Inferior parietal cortex (tissue), 1 donor: ENCODE results near the gene CTNNBIP1.

Experiments used
- DNase-seq: peaks from one replicate; pipeline ENCODE4 v3.0.0-alpha.2; 2016; ENCODE audit errors: extremely low spot score

Gene CTNNBIP1

GRCh38 chr1:9853249-9853595 is 56.8 kb downstream of the CTNNBIP1 start:
- no peak for DNase-seq

DNA sequence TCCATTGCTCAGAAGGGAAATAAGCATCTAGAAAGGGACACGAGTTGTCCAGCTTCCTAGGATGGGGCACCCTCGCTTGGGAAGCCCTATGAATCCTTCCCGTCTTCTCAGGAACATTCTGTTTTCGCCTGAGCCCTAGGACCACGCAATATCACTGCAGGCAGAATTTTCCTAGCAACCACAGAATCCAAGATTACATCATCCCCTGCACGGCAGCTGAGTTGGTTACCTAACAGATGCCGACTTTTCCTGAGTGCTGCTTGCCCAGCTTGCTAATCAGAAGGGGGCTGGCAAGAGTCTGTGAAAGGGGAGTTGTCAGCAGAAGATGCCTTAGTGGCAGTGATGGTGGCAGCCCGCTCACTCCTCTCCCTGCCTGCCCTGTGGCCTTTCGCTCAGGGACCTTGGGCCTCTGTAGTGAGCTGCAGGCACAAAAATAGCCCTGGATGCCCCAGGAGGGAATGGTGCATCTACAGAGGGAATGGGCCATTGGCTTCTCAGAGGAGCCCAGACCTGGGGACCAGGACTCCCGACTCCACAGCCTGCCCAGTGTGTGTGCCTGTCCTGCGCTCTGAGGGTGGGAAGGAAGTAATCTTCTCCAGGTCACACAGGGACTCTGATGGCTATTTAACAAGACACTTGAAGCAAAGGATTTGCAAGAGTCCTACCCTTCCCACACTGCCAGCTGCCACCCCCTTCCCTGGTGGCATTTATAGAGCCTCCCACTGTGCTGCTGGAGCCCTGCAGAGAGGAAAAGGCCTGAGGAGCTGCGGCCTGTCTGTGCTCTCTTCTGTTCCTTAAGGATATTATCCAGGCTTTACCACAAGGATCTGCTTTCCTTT is 57.4 kb downstream of the CTNNBIP1 start:
- peak; percentile 87 for DNase-seq

- DNase-seq: no peak
These were observed 58.1 kb downstream of the CTNNBIP1 start for GRCh38 chr1:9852004-9852403.

- DNase-seq: no peak
These were observed 59.5 kb downstream of the CTNNBIP1 start for GRCh38 chr1:9850442-9851162.

GRCh38 chr1:9849691-9850441 is 60.2 kb downstream of the CTNNBIP1 start:
- DNase-seq: peak; percentile 77

GRCh38 chr1:9848022-9848421 is 62.0 kb downstream of the CTNNBIP1 start:
- no peak for DNase-seq

DNA sequence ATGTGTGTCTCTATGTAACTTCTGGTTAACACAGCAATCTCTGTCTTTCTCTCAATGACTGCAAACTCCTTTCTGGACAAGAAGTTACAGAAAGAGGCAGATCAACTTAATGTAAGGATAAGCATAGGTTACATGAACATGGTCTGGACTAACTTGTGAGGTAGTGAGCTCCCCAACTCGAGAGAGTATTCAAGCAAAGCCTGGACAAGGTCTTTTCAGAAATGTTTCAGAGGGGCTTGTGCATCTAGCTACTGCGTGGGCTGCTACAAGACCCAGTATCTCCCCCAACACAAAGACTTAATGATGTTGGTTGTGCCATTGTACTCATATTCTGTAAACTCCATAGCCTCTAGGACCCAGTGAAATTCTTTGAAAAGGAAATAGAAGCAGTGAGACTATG is 62.8 kb downstream of the CTNNBIP1 start:
- no peak for DNase-seq

DNA sequence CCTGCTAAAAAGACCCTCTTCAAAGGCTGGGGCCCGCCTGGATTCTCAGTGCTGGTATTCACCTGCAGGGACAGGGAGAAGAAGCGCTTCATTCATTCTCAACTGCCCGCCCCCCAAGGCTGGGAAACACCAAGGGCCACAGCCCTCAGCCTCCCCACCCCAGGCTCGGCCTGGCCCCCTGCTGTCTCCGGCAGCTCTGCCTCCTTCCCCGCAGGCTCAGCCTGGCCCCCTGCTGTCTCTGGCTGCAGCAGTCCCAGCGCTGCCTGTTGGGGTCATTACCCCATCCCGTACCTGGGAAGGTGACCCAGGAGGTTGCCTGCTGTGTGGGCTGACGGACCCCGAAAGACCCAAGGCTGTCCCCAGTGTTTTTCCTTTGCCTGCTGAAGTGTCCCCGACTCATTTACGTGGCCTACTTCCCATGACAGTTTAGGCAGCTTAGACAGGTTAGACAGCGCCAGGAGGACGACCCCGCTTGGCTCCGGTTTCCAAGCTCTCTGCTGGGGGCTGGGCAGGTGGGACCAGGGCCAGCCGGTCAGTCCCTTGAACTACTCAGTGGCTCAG is 63.4 kb downstream of the CTNNBIP1 start:
- DNase-seq: no peak

DNA sequence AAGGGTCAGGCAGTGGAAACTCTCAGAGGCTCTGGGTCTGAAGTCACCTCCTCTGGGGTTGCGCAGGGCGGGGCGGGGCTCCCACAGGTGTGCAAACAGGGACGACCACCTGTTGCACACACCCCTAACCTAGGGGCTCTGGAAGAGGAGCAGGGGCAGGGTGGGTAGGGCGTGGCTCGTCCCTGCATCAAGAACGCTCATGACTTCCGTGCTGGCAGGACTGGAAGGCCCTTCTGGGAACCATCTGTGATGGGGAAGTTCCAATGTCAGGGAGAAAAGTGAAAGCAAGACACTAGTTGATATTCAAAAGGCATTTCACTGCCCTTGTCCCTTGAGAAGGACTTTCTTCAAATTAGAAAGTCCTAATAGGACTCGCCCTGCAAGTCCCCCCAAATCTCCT is 64.2 kb downstream of the CTNNBIP1 start:
- no peak for DNase-seq

- no peak for DNase-seq
These were observed 65.3 kb downstream of the CTNNBIP1 start for GRCh38 chr1:9844756-9845155.

DNA sequence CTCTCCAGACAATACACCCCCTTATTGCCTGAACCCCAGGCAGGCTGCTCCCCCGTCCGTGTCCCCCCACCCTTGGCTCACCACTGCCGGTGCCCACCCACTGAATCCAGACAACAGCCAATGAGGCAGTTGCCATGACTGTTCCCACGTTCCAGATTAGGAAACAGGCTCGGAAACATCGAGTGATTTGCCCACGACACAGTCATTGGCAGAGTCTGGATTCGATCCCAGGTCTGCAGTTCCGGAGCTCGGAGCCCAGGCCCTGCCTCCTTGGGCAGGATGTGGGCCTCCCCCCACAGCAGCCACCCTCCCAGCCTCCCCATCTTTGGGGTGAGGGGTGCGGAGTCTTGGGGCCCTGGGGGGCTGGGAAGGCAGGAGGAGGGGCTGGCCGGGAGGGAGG is 66.0 kb downstream of the CTNNBIP1 start:
- no peak for DNase-seq

DNA sequence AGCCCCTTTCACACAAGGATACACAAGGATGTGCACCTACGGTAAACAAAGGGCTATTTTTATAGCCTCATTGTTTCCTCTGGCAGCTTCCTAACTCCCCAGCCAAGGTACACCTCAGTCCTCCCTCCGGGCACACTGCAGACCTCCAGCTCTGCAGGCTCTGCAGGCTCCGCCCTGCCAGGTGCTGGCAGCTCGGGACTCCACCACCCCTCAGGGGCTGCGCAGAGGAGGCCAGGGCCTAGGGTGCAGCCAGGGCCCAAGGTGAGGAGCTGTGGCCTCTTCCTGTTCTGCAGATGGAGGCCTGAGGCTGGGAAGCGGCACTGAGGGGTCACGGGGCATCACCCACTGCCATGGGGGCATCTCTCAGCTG is 66.5 kb downstream of the CTNNBIP1 start:
- no peak for DNase-seq

GRCh38 chr1:9842781-9843575 is 67.1 kb downstream of the CTNNBIP1 start:
- DNase-seq: no peak

- no peak for DNase-seq
These were observed 67.9 kb downstream of the CTNNBIP1 start for GRCh38 chr1:9842073-9842711.

- DNase-seq: no peak
These were observed 68.6 kb downstream of the CTNNBIP1 start for GRCh38 chr1:9841460-9841859.

DNA sequence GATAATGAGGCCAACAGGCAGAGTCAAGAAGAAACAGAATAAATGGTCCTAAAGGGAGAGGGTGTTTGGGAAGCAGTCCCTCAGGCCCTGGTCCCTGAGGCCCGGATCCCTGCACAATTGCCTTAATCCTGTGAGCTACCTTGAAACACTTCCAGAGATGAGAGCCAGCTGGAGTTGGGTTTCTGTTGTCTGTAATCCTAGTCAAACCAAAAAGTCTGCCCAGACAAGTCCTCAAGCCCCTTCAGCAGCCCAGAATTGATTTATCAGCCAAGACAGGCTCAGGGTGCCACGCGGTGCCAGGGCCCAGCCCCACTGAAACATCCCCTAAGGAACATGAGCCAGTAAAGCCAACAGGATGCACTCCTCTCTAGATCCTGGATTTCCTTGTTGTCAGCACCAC is 69.9 kb downstream of the CTNNBIP1 start:
- DNase-seq: no peak

DNA sequence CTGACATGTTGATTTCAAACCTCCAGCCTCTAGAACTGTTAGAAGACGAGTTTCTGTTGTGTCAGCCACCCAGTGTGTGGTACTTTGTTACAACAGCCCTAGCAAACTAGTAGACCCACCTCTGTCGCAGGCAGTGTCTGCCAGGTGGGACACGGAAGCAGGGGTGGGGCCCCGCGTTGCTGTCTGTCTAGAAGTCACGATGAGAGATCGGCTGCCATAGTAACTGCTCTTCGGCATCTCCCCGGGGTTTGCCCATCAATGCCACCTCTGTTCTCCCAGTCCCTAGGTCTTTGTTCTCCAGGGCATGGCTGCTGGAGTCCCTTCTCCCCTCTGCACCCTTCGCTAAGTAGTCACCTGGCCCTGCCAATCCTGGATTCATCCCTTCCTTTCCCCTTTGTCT is 71.1 kb downstream of the CTNNBIP1 start:
- no peak for DNase-seq

DNA sequence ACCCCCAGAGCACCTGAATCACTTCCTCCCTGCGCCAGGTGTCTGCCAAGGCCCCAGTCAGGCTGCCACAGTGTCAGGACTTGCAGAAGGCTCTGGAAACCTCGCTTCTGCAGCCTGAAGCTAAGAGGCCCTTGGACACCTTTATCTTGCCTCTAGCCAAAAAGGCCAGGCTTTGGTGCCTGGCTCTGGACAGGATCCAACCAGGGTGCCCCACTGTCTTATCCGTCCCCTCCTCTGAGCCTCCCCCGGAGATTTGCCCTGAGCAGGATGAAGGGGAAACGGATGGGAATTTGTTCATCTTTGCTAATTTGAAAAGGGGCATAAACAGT is 73.5 kb downstream of the CTNNBIP1 start:
- DNase-seq: no peak

DNA sequence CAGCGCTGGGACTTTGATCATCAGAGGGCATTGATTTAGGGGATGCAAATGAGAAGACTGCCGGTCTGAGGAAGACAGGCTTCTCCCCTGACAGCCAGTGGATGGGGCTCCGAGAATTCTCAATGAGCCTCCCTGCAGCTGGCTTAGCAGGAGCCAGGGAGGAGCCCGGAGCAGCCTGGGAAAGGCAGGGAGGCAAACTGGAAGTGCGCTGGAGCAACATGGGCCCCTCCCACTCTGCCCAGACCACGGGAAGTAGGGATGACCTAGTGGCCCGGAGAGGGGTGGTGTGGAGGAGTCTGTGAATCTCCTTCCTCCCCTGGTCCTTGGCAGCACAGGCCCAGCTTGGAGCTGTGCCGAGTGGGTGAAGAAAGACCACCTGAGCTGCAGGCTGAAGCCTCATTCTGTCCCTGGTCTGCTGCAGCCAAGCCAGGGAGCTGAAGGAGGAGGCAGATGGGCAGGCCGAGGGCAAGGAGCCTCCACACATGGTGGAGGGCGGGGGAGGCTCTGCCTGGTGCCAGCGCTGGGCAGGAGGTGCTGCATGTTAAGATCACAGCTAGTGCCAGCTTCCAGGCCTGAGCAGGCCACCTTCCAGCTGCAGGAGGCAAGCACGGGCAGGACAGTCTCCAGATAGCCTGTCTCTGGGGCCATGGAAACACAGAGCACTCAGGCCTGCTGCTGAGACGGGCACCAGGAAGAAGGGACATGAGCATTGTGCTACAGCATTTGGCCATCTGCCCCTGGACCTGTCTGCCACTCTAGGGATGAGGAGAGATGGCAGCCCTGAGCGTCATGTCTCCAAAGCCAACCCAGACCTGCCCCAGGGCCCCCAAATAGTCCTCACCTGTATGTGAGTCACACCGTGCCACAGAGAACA is 74.1 kb downstream of the CTNNBIP1 start:
- DNase-seq: no peak

DNA sequence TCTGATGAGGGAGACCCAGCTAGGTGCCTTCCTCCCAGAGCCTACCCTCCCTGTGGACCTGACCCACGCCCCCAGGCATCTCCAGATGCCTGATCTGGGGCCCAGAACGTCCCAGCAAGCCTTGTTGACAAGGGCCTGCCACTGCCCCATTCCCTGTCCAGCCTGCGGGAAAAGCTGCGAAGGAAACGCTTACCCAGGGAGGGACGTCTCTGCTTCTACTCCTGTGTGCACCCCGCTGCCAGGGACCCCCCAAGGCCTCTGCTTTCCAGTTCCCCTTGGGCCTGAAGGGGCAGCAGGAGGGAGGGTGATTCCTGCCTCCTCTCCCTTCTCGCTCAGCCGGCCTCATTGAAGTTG is 74.7 kb downstream of the CTNNBIP1 start:
- no peak for DNase-seq
